GM19328 (cell line): ENCODE measurements around the gene LMAN2.
"Not testable (repeated sequence)": the region's sequence is repeated elsewhere in the genome, so short reads cannot be mapped to it uniquely, and the experiment has no call there.

Source experiments
- ATAC-seq: cut with Tn5 transposase; IDR thresholded peaks from one replicate; pipeline ENCODE4 v1.9.1; 2021; ENCODE audit warnings: mild to moderate bottlenecking, moderate library complexity; ENCODE audit not compliant: unreplicated experiment

LMAN2 gene

GRCh38 chr5:177380805-177381126, 29.3 kb upstream of the LMAN2 start:
- ATAC-seq, result no peak

- no peak for ATAC-seq
These were observed 27.7 kb upstream of the LMAN2 start for GRCh38 chr5:177378884-177379883.

- ATAC-seq, result no peak
These were observed 26.6 kb upstream of the LMAN2 start for GRCh38 chr5:177377851-177378776.

GRCh38 chr5:177376107-177376506, 24.6 kb upstream of the LMAN2 start:
- no peak for ATAC-seq

GRCh38 chr5:177375516-177375915, 24.0 kb upstream of the LMAN2 start:
- ATAC-seq, result not testable (repeated sequence)

- ATAC-seq, result no peak
These were observed 22.7 kb upstream of the LMAN2 start for GRCh38 chr5:177374211-177374610.

- no peak for ATAC-seq
These were observed 22.3 kb upstream of the LMAN2 start for GRCh38 chr5:177373806-177374205.

GRCh38 chr5:177372910-177373309, 21.4 kb upstream of the LMAN2 start:
- ATAC-seq, result no peak

GRCh38 chr5:177372034-177372896, 20.8 kb upstream of the LMAN2 start:
- no peak for ATAC-seq

- no peak for ATAC-seq
These were observed 19.9 kb upstream of the LMAN2 start for GRCh38 chr5:177371120-177372033.

- no peak for ATAC-seq
These were observed 19.1 kb upstream of the LMAN2 start for GRCh38 chr5:177370488-177371119.

GRCh38 chr5:177369645-177370440, 18.4 kb upstream of the LMAN2 start:
- ATAC-seq, result no peak

- ATAC-seq, result no peak
These were observed 17.6 kb upstream of the LMAN2 start for GRCh38 chr5:177368869-177369644.

- no peak for ATAC-seq
These were observed 16.8 kb upstream of the LMAN2 start for GRCh38 chr5:177367981-177368868.

GRCh38 chr5:177367323-177367848, 15.9 kb upstream of the LMAN2 start:
- ATAC-seq, result no peak
